PFSK-1 (cell line): ENCODE data around the gene EGLN1.

Experiments used
- FOXP2 ChIP-seq: optimal IDR thresholded peaks from 2 replicates; pipeline ENCODE3; 2011; ENCODE audit warnings: borderline replicate concordance, control low read depth, inconsistent platforms; ENCODE audit not compliant: insufficient read depth; ENCODE audit errors: extremely low read length, extremely low read depth
- POLR2AphosphoS5 ChIP-seq: IDR thresholded peaks from 2 replicates; pipeline ENCODE4 v1.6.1; 2012; ENCODE audit warnings: low read depth, mild to moderate bottlenecking, control low read depth, low read length, moderate library complexity
- REST ChIP-seq, 2 experiments: IDR thresholded peaks; 2 replicates each; pipeline versions ENCODE4 v1.6.1 to v1.8.0; 2011 to 2012; ENCODE audit warnings: low read depth in 2 of 2, low read length in 2 of 2, control low read depth in 1 of 2, inconsistent platforms in 1 of 2, mild to moderate bottlenecking in 1 of 2, moderate library complexity in 1 of 2; ENCODE audit not compliant: insufficient read depth in 1 of 2
- SIN3A ChIP-seq: IDR thresholded peaks from 2 replicates; pipeline ENCODE4 v1.6.1; 2012; ENCODE audit warnings: mild to moderate bottlenecking, low read length, moderate library complexity, borderline replicate concordance; ENCODE audit not compliant: insufficient read depth
- TAF1 ChIP-seq: IDR thresholded peaks from 2 replicates; pipeline ENCODE4 v1.6.1; 2012; ENCODE audit warnings: low read length, control low read depth, borderline replicate concordance; ENCODE audit not compliant: insufficient read depth

DNA sequence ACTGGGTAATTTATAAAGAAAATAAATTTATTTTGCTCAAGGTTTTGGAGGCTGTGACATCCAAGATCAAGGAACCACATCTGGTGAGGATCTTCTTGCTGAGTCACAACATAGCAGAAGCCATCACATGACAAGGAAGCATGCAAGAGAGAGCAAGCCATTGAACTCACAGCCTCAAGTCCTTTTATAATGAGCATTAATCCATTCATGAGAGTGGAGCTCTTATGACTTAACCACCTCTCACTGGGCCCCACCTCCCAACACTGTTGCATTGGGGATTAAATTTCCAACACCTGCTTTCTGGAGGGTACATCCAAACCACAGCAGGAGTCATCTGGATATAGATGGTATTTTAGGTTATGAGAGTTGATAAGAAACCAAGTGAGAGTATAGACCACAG, 20.6 kb upstream of the EGLN1 start:
- TF ChIP-seq POLR2AphosphoS5 = no peak
- TF ChIP-seq REST (IDR thresholded peaks at IDR 0.05; ENCODE audit: insufficient read depth in 1 of 2, low read depth in 2 of 2, low read length in 2 of 2) = no peak
- TF ChIP-seq FOXP2 = no peak
- no peak for TF ChIP-seq SIN3A
- no peak for TF ChIP-seq TAF1
